ENCODE data around the gene REN. TPM values are rescaled to one million over a fixed set of nuclear protein-coding genes. Genes with fewer than 3 reads are reported as not detected.
A peak's percentile ranks its signal among the peaks of the same experiment; 100 is the strongest.

REN gene
- total RNA-seq, 1 donor from 2014 or later: not detected

GRCh38 chr1:204149107-204149506 lies 17.0 kb downstream of the REN start:
- no peak for DNase-seq (ENCODE audit: low spot score in 2 of 2)
- Histone ChIP-seq H3K36me3 (peaks cover 2 to 18% of the 10 kb centered on the region in 2 donors), H3K27ac (peak overlapping the region; percentile 8 to 94), H3K4me1 (peaks cover 0 to 8% of the 10 kb centered on the region in 2 donors), H3K9me3 (no peaks in the 10 kb centered on the region), H3K27me3 (no peaks in the 10 kb centered on the region), H3K4me3 (no peak overlapping the region)
- no peak for TF ChIP-seq CTCF (IDR thresholded peaks at IDR 0.05)
- intact Hi-C loops (cut with DNase I): no loop called here

GRCh38 chr1:204147406-204148383 lies 18.4 kb downstream of the REN start:
- H3K36me3 ChIP-seq: peaks cover 2 to 21% of the 10 kb centered on the region in 2 donors
- peaks cover 0 to 6% of the 10 kb centered on the region in 2 donors for H3K4me1 ChIP-seq
- H3K4me3 ChIP-seq: no peak overlapping the region
- no peak for DNase-seq (ENCODE audit: low spot score in 2 of 2)
- no peaks in the 10 kb centered on the region for H3K27me3 ChIP-seq
- intact Hi-C loops (cut with DNase I): no loop called here
- no peak for TF ChIP-seq CTCF (IDR thresholded peaks at IDR 0.05)
- no peak overlapping the region for H3K27ac ChIP-seq
- no peaks in the 10 kb centered on the region for H3K9me3 ChIP-seq

GRCh38 chr1:204146965-204147364 lies 19.2 kb downstream of the REN start:
- TF ChIP-seq CTCF (IDR thresholded peaks at IDR 0.05): no peak
- no peak for DNase-seq (ENCODE audit: low spot score in 2 of 2)
- Histone ChIP-seq H3K36me3 (peaks cover 2 to 28% of the 10 kb centered on the region in 2 donors), H3K4me3 (no peak overlapping the region), H3K27ac (no peak overlapping the region), H3K4me1 (no peaks in the 10 kb centered on the region), H3K9me3 (no peaks in the 10 kb centered on the region), H3K27me3 (no peaks in the 10 kb centered on the region)
- intact Hi-C loops (cut with DNase I): no loop called here

DNA sequence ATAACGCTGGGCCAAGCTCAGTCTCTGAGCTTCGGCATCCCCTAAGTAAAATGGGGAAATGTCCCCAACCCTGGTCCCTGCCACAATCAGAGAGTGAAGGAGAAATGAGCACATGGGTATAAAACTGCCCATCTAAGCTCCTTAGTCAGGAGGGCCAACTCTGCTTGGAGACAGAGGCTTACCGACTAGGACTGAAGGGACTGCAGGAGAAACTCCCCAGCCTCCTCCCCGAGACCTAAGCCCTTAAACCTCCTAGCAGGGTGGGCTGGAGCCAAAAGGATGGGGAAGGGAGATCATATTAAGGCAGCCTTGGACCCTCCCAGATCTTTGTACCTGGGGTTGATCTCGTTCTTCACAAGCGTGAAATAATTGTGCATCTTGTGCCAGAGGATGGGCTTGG lies 19.8 kb downstream of the REN start:
- no peak for TF ChIP-seq CTCF (IDR thresholded peaks at IDR 0.05)
- Histone ChIP-seq H3K4me1 (no peaks in the 10 kb centered on the region), H3K9me3 (no peaks in the 10 kb centered on the region), H3K27ac (no peak overlapping the region), H3K36me3 (peaks cover 3 to 34% of the 10 kb centered on the region in 2 donors), H3K4me3 (no peak overlapping the region), H3K27me3 (no peaks in the 10 kb centered on the region)
- DNase-seq (ENCODE audit: low spot score in 2 of 2): no peak
- intact Hi-C loops (cut with DNase I): no loop called here

- Histone ChIP-seq H3K27me3 (no peaks in the 10 kb centered on the region), H3K27ac (no peak overlapping the region), H3K36me3 (peaks cover 5 to 42% of the 10 kb centered on the region in 2 donors), H3K9me3 (no peaks in the 10 kb centered on the region), H3K4me1 (no peaks in the 10 kb centered on the region), H3K4me3 (no peak overlapping the region)
- no peak for TF ChIP-seq CTCF (IDR thresholded peaks at IDR 0.05)
- intact Hi-C loops (cut with DNase I): no loop called here
- DNase-seq (ENCODE audit: low spot score in 2 of 2): no peak
Observed at GRCh38 chr1:204145033-204145504, 21.1 kb downstream of the REN start.
